GM12872 (cell line): ENCODE results near the gene HBA2.
"Not testable (repeated sequence)": the region's sequence is repeated elsewhere in the genome, so short reads cannot be mapped to it uniquely, and the experiment has no call there.

Source experiments
- TF ChIP-seq, protein P1 (sequence below): IDR thresholded peaks from 3 replicates; pipeline ENCODE4 v1.5.1; 2011; ENCODE audit warnings: low read depth, mild to moderate bottlenecking, low read length, moderate library complexity; ENCODE audit not compliant: insufficient read depth

The HBA2 gene

DNA sequence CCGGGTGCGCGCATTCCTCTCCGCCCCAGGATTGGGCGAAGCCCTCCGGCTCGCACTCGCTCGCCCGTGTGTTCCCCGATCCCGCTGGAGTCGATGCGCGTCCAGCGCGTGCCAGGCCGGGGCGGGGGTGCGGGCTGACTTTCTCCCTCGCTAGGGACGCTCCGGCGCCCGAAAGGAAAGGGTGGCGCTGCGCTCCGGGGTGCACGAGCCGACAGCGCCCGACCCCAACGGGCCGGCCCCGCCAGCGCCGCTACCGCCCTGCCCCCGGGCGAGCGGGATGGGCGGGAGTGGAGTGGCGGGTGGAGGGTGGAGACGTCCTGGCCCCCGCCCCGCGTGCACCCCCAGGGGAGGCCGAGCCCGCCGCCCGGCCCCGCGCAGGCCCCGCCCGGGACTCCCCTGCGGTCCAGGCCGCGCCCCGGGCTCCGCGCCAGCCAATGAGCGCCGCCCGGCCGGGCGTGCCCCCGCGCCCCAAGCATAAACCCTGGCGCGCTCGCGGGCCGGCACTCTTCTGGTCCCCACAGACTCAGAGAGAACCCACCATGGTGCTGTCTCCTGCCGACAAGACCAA, at the start of gene HBA2:
Gene HBA2 (plus strand): TSS at position 503 of the 568 bp plus-strand sequence. CDS start 37 bp downstream, at position 540.
- TF ChIP-seq, protein P1, sequence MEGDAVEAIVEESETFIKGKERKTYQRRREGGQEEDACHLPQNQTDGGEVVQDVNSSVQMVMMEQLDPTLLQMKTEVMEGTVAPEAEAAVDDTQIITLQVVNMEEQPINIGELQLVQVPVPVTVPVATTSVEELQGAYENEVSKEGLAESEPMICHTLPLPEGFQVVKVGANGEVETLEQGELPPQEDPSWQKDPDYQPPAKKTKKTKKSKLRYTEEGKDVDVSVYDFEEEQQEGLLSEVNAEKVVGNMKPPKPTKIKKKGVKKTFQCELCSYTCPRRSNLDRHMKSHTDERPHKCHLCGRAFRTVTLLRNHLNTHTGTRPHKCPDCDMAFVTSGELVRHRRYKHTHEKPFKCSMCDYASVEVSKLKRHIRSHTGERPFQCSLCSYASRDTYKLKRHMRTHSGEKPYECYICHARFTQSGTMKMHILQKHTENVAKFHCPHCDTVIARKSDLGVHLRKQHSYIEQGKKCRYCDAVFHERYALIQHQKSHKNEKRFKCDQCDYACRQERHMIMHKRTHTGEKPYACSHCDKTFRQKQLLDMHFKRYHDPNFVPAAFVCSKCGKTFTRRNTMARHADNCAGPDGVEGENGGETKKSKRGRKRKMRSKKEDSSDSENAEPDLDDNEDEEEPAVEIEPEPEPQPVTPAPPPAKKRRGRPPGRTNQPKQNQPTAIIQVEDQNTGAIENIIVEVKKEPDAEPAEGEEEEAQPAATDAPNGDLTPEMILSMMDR, result not testable (repeated sequence)

DNA sequence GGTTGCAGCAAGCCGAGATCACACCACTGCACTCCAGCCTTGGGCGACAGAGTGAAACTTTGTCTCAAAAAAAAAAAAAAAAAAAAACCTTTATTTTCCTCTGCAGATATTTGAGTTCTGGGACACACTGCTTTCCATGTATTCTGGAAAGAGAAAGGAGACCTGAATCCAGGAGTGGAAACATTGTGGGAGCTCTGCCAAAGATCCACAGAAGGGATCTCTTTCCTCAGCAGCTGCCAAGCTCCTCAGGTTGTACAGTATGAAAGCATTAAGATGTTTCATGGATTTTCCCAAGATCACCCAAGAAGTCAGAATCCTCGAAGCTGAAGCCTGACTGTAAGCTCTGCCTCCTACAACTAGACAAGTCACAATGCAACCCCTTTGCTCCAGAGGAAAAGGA, 47.7 kb upstream of the HBA2 start:
- TF ChIP-seq, protein P1, result no peak

DNA sequence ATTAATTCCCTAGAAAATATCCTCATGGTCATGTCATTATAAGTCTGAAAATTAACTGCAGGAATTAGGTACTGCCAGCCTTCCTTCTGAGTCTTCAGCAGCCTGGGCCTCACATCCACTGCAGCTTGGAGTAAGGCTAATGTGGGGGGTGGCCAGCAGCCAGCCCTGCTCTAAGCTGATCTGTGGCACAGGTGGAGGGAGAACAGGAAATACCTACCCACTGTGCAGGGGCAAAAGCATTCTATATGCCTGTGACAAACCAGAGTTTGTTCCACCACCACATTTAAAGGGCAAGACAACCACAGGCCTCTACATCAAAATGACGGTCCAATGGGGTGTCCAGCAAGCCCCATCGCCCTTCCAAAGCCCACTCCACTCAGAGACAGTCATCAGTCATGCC, 43.6 kb upstream of the HBA2 start:
- TF ChIP-seq, protein P1, result no peak

DNA sequence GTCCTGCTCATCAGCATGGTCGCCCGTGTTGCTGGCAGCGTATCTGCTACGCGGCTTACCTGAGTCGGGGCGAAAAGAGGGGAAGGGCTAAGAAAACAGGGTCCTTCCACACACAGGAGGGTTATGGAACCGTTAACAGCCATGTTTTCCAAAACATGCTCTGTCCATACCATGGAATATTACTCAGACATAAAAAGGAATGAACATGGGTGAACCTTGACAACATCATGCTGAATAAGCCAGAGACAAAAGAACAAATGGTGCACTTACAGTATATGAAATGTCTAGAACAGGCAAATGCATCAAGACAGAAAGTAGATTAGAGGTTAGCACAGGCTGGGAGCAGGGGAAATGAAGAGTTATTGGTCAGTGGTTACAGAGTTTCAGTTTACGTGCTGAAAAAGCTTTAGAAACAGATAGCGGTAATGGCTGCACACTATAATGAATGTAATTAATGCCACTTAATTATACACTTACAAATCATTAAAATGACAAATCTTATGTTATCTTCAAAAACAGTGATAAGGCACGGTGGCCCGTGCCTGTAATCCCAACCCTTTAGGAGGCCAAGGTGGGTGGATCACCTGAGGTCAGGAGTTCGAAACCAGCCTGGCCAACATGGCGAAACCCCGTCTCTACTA, 42.0 kb upstream of the HBA2 start:
- TF ChIP-seq, protein P1, result no peak

DNA sequence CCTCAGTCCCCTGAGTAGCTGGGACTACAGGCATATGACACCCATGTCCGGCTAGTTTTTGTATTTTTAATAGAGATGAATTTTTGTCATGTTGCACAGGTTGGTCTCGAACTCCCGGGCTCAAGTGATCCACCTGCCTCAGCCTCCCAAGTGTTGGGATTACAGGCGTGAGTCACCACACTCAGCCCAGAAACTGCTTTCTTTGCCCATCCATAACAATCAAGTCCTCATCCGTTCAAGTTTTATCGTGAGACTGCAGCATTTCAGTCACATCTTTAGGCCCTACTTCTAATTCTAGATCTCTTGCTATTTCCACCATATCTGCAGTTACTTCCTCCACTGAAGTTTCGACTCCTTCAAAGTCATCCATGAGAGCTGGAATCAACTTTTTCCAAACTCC, 40.6 kb upstream of the HBA2 start:
- TF ChIP-seq, protein P1, result no peak

DNA sequence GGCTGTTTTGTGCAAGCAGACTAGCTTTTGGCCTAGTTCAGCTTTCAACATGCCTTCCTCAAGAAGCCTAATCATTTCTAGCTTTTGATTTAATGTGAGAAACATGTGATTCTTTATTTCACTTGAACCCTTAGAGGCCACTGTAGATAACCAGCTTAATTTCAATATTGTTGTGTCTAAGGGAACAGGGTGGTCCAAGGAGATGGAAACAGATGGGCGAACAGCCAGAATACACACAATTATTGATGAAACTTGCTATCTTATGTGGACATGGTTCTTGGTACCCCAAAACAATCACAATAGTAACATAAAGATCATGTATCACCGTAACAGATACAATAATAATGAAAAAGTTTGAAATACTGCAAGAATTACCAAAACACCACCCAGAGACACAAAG, 39.0 kb upstream of the HBA2 start:
- TF ChIP-seq, protein P1, result no peak

DNA sequence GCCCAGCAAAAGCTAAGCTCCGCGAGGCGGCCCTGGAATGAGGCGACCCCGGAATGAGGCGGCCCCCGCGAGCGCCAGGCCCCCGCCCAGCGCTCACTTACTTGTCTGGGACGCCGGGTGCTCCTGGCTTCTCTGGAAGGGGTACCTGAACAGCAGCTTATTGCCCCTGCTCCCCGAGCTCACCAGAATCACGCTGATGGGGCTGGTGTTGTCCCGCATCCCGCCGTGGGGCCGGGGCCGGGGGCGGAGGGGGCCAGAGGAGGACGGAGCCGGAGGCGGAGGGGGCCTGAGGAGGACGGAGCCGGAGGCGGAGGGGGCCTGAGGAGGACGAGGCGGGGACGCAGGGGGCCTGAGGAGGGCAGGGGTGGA, 34.6 kb upstream of the HBA2 start:
- TF ChIP-seq, protein P1, result no peak
